Measurements from ENCODE around the gene NUTM2F.
"Not testable (repeated sequence)": the region's sequence is repeated elsewhere in the genome, so short reads cannot be mapped to it uniquely, and the experiment has no call there.

Gene NUTM2F

GRCh38 chr9:94328544-94328943, at the start of gene NUTM2F:
Gene NUTM2F (minus strand): TSS chr9:94328644. CDS start chr9:94328623, 21 bp downstream.
- DNase-seq = not testable (repeated sequence)

DNA sequence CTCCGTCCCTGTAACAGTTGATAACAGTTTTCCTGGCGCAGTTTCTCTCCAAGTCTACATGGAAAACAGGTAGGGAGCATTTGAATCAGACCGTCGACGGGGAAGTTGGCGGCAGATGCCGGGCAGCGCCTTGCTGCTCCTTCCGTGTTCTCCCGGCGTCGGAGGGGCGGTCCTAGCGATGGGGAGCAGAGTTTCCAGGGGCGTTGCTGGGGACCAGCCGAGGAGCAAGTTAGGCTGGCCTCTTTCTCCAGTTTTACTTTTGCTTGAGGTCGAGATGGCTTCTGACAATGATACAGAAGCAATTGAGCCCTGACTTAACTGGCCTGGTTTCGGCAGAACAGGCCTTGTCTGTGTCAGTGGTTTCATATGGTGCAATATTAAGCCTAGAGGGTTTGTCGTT, 46.8 kb upstream of the NUTM2F start:
- DNase-seq = not testable (repeated sequence)

DNA sequence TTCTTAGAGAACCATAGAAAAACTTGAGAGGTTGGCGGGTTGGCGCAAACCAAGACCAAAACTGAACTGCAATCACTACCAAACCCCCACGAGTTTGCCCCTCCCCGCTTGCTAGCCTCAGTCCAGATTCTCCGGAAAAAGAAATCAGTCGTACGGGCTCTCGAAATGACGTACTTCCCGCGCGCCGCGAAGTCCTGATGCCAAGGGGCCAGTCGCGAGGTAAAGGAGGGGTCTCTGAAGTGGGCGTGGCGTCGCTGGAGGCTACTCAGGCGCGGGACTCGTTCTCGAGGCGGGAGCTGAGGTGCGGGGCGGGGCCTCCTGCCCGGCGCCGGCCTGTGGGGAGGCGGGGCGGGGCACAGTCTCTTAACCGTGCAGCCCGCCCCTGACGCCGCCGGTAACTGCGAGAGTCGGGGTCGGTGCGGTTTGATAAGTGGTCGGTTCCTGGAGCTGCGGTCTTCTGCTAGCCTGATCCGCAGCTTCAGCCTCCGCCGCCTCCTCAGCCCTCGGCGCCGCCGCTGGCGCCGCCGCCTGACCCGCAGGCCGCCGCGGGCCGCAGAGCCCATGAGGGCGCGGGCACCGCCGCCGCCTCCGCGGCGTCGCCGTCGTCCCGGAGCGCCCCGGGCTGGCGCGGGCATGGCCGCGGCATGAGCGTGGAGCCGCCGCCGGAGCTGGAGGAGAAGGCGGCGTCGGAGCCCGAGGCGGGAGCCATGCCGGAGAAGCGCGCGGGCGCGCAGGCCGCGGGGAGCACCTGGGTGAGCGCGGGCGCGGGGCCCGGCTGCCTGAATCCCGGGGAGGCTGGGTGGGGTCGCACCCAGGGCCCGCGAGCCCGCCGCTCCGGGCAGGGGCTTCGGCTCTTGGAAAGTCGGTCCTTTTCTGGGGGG, 46.0 kb upstream of the NUTM2F start:
- peak; percentile 95 for DNase-seq

GRCh38 chr9:94373779-94374175, 45.3 kb upstream of the NUTM2F start:
- not testable (repeated sequence) for DNase-seq

DNA sequence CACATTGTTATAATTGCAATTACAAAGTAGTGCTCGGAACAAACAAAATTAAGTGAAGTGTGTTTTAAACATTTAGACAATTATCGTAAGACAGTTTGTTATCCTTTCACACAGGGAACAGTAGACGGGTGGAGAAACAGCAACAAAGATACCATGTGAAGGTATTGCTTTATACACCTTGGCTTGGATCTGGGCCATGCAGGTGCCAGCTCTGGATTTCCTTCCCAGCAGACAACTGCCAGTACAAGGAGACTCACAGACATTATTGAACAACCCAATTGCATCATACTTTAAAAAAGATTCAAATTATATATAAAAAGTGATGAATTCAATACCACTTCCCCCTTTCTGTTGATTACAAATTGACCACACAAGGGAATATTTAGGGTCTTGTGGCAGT, 41.8 kb upstream of the NUTM2F start:
- DNase-seq = not testable (repeated sequence)

- not testable (repeated sequence) for DNase-seq
Measured at GRCh38 chr9:94364093-94364614, 35.7 kb upstream of the NUTM2F start.

GRCh38 chr9:94357158-94357557, 28.7 kb upstream of the NUTM2F start:
- not testable (repeated sequence) for DNase-seq

GRCh38 chr9:94351901-94352723, 23.7 kb upstream of the NUTM2F start:
- not testable (repeated sequence) for DNase-seq

DNA sequence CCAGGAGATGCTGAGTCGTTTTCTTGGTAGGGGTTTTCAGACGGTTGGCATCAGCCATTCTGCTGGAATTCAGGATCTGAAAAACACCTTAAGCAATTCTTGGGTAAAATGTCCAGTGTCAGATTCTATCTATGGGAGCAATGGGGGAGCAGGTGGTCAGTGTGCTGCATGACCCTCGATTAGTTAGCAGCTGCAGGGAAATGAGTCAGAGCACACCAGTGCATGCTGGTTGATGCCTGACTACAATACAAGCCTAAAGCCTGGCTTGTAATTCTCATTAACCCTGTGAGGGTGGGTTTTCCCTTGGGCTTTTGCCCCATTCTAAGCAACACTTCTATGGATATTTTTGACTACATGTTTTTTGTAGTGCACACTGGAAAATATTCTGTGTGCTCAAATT, 20.3 kb upstream of the NUTM2F start:
- not testable (repeated sequence) for DNase-seq

GRCh38 chr9:94347451-94347850, 19.0 kb upstream of the NUTM2F start:
- not testable (repeated sequence) for DNase-seq

GRCh38 chr9:94341703-94342102, 13.3 kb upstream of the NUTM2F start:
- DNase-seq = not testable (repeated sequence)

GRCh38 chr9:94340750-94341149, 12.3 kb upstream of the NUTM2F start:
- DNase-seq = not testable (repeated sequence)

DNA sequence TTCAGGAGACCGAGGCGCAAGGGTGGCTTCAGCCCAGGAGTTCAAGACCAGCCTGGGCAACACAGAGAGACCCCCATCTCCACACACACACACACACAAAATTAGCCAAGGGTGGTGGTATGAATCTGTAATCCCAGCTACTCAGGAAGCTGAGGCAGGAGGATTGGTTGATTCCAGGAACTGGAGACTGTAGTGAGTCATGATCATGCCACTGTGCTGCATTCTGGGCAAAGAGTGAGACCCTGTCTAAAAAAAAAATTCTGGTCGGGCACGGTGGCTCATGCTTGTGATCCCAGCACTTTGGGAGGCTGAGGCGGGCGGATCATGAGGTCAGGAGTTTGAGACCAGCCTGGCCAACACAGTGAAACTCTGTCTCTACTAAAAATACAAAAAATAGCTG, 11.2 kb upstream of the NUTM2F start:
- not testable (repeated sequence) for DNase-seq

- DNase-seq = not testable (repeated sequence)
Measured at GRCh38 chr9:94338723-94339122, 10.3 kb upstream of the NUTM2F start.

GRCh38 chr9:94336445-94336844, 8.0 kb upstream of the NUTM2F start:
- not testable (repeated sequence) for DNase-seq

DNA sequence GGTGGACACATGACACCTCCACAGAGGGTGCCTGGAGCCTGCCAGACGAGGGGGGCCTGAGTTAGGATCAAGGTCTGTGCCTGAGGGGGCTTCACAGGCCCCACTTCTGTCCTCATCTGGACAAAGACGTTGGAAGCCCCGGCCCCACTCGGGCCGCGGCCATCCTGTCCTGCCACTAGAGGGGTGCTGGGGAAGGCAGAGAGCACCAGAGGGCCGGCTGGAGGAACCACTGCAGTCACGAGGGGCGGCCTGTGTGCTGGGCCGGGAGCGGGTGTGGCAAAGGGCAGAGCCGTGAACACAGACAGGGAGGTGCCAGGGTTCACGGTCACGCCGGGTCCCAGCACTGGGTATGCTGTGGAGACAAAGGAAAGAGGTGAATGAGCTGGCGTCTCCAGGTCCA, 2.9 kb downstream of the NUTM2F start:
- DNase-seq = not testable (repeated sequence)

DNA sequence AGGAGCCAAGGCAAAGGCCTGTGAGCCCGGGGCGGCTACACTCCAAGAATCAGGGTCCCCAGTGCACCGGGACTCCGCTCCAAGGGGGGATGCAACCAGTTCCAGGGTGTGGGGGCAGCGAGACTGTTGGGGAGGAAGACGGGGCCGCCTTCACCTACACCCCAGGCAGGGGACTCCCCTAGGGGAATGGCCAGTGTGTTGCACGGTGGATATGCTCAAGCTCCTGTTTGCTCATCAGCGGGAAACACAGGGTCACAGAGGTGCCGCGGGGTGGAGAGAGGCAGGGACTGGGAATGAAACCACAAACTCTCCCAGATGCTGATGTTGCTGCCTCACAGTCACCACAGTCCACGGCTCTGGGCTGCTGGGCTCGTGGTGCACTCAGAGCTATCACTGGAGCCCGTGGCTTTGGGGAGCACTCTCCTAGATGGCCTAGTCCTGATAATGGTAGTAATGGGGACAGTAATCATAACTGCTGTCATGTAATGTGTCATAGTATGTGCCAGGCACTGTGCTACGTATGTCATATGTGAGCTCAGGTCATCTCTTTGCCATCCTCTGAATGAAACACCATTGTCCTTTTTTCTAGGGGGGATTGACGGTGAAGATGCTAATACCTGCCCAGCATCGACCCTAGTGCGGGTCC, 5.2 kb downstream of the NUTM2F start:
- DNase-seq = not testable (repeated sequence)

- not testable (repeated sequence) for DNase-seq
Measured at GRCh38 chr9:94322342-94322940, 6.0 kb downstream of the NUTM2F start.

DNA sequence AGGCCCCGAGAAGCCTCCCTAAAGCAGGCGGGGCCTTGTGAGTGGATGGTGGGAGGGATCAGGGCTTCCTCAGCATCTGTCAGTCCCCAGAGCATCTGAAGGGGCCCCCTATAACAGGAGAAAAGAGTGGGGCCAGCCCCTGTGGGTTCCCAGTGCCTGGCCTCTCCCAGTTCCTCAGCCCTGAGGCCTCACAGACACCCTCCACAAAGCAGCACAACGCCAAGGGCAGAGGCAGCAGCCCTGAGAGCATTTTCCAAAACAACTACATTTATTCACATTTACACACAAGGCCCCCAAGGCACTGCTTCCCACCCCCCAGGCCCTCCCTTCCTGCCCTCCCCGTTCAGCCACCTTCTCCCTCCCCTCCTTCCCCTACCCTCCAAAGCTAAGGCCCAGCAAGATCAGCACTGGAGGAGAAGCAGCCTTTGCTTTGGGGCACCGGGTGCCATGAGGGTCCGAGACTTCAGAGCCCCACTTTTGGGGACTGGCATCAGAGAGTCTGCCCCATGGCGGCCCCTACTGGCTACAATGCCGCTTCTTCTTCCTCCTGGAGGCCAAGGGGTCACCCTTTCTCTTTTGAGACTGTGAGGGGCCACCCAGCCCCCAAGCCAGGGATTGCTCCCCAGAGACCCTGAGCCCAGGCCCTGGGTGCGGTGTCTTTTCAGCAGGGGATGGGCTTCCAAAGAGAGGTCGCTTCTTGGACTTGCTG, 10.3 kb downstream of the NUTM2F start:
- not testable (repeated sequence) for DNase-seq

DNA sequence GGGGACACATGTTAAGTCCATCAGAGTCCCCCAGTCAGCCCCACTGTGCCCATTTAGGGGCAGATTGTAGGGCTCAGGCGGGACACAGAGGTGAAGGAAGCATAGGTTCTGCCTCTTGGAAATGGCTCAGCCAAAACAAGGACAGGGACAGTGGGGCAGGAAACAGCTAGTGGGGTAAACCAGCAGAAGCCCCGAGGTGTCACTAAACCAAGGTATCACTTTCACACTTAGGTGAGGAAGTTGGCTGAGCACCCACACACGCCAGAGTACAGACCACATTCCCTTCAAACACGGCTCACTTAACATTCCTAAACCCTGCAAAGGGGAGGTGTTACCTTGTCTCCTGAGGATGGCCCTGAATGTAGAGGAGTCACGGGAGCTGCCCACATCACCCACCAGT, 12.2 kb downstream of the NUTM2F start:
- not testable (repeated sequence) for DNase-seq
